Measurements from ENCODE around the gene BCAP29. TPM values are rescaled to one million over a fixed set of nuclear protein-coding genes. Genes with fewer than 3 reads are reported as not detected.

Gene BCAP29
- total RNA-seq, 4 donors from 2014 or later: 53.3 to 81.7 (median 75.9) TPM

GRCh38 chr7:107563775-107564552 lies 16.1 kb upstream of the BCAP29 start, which contains the start of the genes COG5 and DUS4L:
Gene COG5, minus strand, starts transcription at chr7:107563920. Its CDS starts 24 bp downstream, at chr7:107563896.
Gene DUS4L, plus strand, starts transcription at chr7:107563971. Its CDS starts 3,100 bp downstream, at chr7:107567071.
- intact Hi-C loops (cut with DNase I; ENCODE audit: low total_unique reads): no loop called here

GRCh38 chr7:107564553-107565298 lies 15.3 kb upstream of the BCAP29 start:
- TF ChIP-seq CTCF (IDR thresholded peaks at IDR 0.05) (no peak), POLR2A (IDR thresholded peaks at IDR 0.05) (no peak)
- intact Hi-C loops (cut with DNase I; ENCODE audit: low total_unique reads): no loop called here
- WGBS, 2 donors: 31 to 36% methylated on average over 9 of the region's 9 CpGs

More at GRCh38 chr7:107563775-107564552, 16.1 kb upstream of the BCAP29 start, which contains the start of the genes COG5 and DUS4L:
- peak; percentile 64 to 95 for DNase-seq (ENCODE audit: low spot score in 2 of 2)
- H3K4me3 ChIP-seq (ENCODE audit: low read depth, poor library complexity, severe bottlenecking): peak within 1 kb of the TSS; percentile 99
- TF ChIP-seq POLR2A (IDR thresholded peaks at IDR 0.05) (no peak), CTCF (IDR thresholded peaks at IDR 0.05) (no peak)
- 1% methylated on average over 15 to 24 of the region's 55 CpGs for WGBS, 2 donors

GRCh38 chr7:107570298-107570697 lies 9.7 kb upstream of the BCAP29 start:
- intact Hi-C loops (cut with DNase I; ENCODE audit: low total_unique reads): no loop called here
- no peak overlapping the region for H3K4me3 ChIP-seq (ENCODE audit: low read depth, poor library complexity, severe bottlenecking)
- TF ChIP-seq CTCF (IDR thresholded peaks at IDR 0.05) (no peak), POLR2A (IDR thresholded peaks at IDR 0.05) (no peak)
- 94 to 96% methylated on average over 2 of the region's 2 CpGs for WGBS, 2 donors
- DNase-seq (ENCODE audit: low spot score in 2 of 2): no peak

More at GRCh38 chr7:107564553-107565298, 15.3 kb upstream of the BCAP29 start:
- peak overlapping the region; percentile 99 for H3K4me3 ChIP-seq (ENCODE audit: low read depth, poor library complexity, severe bottlenecking)
- DNase-seq (ENCODE audit: low spot score in 2 of 2): no peak

GRCh38 chr7:107573537-107573936 lies 6.5 kb upstream of the BCAP29 start:
- intact Hi-C loops (cut with DNase I; ENCODE audit: low total_unique reads): no loop called here
- 89 to 90% methylated on average over 4 of the region's 4 CpGs for WGBS, 2 donors

GRCh38 chr7:107579554-107579884 lies 527 bp upstream of the BCAP29 start:
- DNase-seq (ENCODE audit: low spot score in 2 of 2): no peak
- WGBS, 2 donors: 2 to 3% methylated on average over 9 of the region's 9 CpGs
- intact Hi-C loops (cut with DNase I; ENCODE audit: low total_unique reads): no loop called here
- TF ChIP-seq POLR2A (IDR thresholded peaks at IDR 0.05): no peak
- no peak for TF ChIP-seq CTCF (IDR thresholded peaks at IDR 0.05)
- H3K4me3 ChIP-seq (ENCODE audit: low read depth, poor library complexity, severe bottlenecking): peak overlapping the region; percentile 90

More at GRCh38 chr7:107573537-107573936, 6.5 kb upstream of the BCAP29 start:
- no peak for DNase-seq (ENCODE audit: low spot score in 2 of 2)
- no peak overlapping the region for H3K4me3 ChIP-seq (ENCODE audit: low read depth, poor library complexity, severe bottlenecking)
- TF ChIP-seq CTCF (IDR thresholded peaks at IDR 0.05) (no peak), POLR2A (IDR thresholded peaks at IDR 0.05) (no peak)
